Temporal lobe (tissue), 1 donor: ENCODE data around the gene ECI2. TPM values are rescaled to one million over a fixed set of nuclear protein-coding genes. Genes with fewer than 3 reads are reported as not detected.

ENCODE experiments used
- total RNA-seq: library from RNA; depleted of rRNA; stranded (reverse); fragments of >200 nt; gene quantifications from one replicate; pipeline ENCODE4 v1.2.3, GENCODE V29; 2014

The ECI2 gene
- total RNA-seq, 1 donor from 2014 or later = 18.9 TPM

Other genes with a start within 250 kb of the ECI2 start
- gene FAM217A, start 56.4 kb downstream of the ECI2 start, total RNA-seq = not detected